ENCODE data around the gene KIAA1191. TPM values are rescaled to one million over a fixed set of nuclear protein-coding genes. Genes with fewer than 3 reads are reported as not detected.
"Not testable (repeated sequence)": the region's sequence is repeated elsewhere in the genome, so short reads cannot be mapped to it uniquely, and the experiment has no call there.

The KIAA1191 gene
- total and polyA plus RNA-seq, 2 experiments from 2014 or later, result 98.3 to 110 TPM

DNA sequence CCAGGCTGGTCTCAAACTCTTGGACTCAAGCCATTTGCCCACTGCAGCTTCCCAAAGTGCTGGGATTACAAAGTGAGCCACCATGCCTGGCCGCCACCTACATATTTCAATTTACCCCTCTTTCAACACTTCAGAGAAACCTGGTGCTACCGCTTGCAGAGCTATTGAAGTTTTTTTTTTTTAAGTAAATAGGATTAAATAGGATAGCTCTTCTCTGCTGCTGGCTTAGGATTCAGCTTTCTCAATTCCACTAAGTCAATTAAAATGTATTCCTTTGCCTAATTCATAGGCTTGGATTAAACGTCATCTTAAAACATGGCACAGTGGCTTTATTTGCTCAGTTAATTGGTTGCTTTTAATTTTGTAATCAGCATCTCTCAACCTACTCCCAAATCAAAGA is 41.0 kb downstream of the KIAA1191 start:
- Histone ChIP-seq H3K4me2 (no peak overlapping the region), H2AFZ (no peak overlapping the region), H3K79me2 (no peaks in the 10 kb centered on the region), H3K36me3 (replicated peaks; ENCODE audit: insufficient read depth, low read depth) (no peaks in the 10 kb centered on the region), H4K20me1 (ENCODE audit: insufficient read depth, poor library complexity, severe bottlenecking) (no peaks in the 10 kb centered on the region), H3K27me3 (no peaks in the 10 kb centered on the region), H3K27ac (no peak overlapping the region), H3K9me2 (replicated peaks; ENCODE audit: insufficient read depth) (no peaks in the 10 kb centered on the region), H3K9me3 (ENCODE audit: low read depth) (no peaks in the 10 kb centered on the region), H3K4me3 (no peak overlapping the region), H3K4me1 (ENCODE audit: insufficient read depth) (no peaks in the 10 kb centered on the region)
- DNase-seq (ENCODE audit: low spot score), result no peak
- WGBS (ENCODE audit: low lambda C conversion rate, missing lambda C conversion rate), result 91% methylated on average over 3 of the region's 3 CpGs
- TF ChIP-seq, protein P1, sequence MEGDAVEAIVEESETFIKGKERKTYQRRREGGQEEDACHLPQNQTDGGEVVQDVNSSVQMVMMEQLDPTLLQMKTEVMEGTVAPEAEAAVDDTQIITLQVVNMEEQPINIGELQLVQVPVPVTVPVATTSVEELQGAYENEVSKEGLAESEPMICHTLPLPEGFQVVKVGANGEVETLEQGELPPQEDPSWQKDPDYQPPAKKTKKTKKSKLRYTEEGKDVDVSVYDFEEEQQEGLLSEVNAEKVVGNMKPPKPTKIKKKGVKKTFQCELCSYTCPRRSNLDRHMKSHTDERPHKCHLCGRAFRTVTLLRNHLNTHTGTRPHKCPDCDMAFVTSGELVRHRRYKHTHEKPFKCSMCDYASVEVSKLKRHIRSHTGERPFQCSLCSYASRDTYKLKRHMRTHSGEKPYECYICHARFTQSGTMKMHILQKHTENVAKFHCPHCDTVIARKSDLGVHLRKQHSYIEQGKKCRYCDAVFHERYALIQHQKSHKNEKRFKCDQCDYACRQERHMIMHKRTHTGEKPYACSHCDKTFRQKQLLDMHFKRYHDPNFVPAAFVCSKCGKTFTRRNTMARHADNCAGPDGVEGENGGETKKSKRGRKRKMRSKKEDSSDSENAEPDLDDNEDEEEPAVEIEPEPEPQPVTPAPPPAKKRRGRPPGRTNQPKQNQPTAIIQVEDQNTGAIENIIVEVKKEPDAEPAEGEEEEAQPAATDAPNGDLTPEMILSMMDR (IDR thresholded peaks at IDR 0.05; ENCODE audit: poor library complexity), result no peak
- TF ChIP-seq EZH2 (IDR thresholded peaks at IDR 0.05; ENCODE audit: borderline replicate concordance) (no peak), EZH2phosphoT487 (IDR thresholded peaks at IDR 0.05; ENCODE audit: low read depth, severe bottlenecking, unreplicated experiment) (no peak)

- H3K4me2 ChIP-seq, result no peak overlapping the region
- no peak overlapping the region for H3K27ac ChIP-seq
- no peaks in the 10 kb centered on the region for H4K20me1 ChIP-seq (ENCODE audit: insufficient read depth, poor library complexity, severe bottlenecking)
- H3K36me3 ChIP-seq (replicated peaks; ENCODE audit: insufficient read depth, low read depth), result no peaks in the 10 kb centered on the region
- no peaks in the 10 kb centered on the region for H3K4me1 ChIP-seq (ENCODE audit: insufficient read depth)
- H3K79me2 ChIP-seq, result no peaks in the 10 kb centered on the region
- 89% methylated on average over 9 of the region's 9 CpGs for WGBS (ENCODE audit: low lambda C conversion rate, missing lambda C conversion rate)
- DNase-seq (ENCODE audit: low spot score), result no peak
- no peaks in the 10 kb centered on the region for H3K9me2 ChIP-seq (replicated peaks; ENCODE audit: insufficient read depth)
- TF ChIP-seq EZH2phosphoT487 (IDR thresholded peaks at IDR 0.05; ENCODE audit: low read depth, severe bottlenecking, unreplicated experiment) (no peak), EZH2 (IDR thresholded peaks at IDR 0.05; ENCODE audit: borderline replicate concordance) (no peak)
- TF ChIP-seq, protein P1 (IDR thresholded peaks at IDR 0.05; ENCODE audit: poor library complexity), result peak; percentile 28
- H3K9me3 ChIP-seq (ENCODE audit: low read depth), result no peaks in the 10 kb centered on the region
- H2AFZ ChIP-seq, result no peak overlapping the region
- no peak overlapping the region for H3K4me3 ChIP-seq
- H3K27me3 ChIP-seq, result no peaks in the 10 kb centered on the region
Measured at GRCh38 chr5:176319827-176320554, 41.6 kb downstream of the KIAA1191 start.

- no peak for DNase-seq (ENCODE audit: low spot score)
- TF ChIP-seq, protein P1 (IDR thresholded peaks at IDR 0.05; ENCODE audit: poor library complexity), result no peak
- TF ChIP-seq EZH2phosphoT487 (IDR thresholded peaks at IDR 0.05; ENCODE audit: low read depth, severe bottlenecking, unreplicated experiment) (no peak), EZH2 (IDR thresholded peaks at IDR 0.05; ENCODE audit: borderline replicate concordance) (no peak)
- Histone ChIP-seq H3K4me1 (ENCODE audit: insufficient read depth) (no peaks in the 10 kb centered on the region), H3K27ac (no peak overlapping the region), H3K36me3 (replicated peaks; ENCODE audit: insufficient read depth, low read depth) (no peaks in the 10 kb centered on the region), H3K4me3 (no peak overlapping the region), H2AFZ (no peak overlapping the region), H4K20me1 (ENCODE audit: insufficient read depth, poor library complexity, severe bottlenecking) (no peaks in the 10 kb centered on the region), H3K27me3 (no peaks in the 10 kb centered on the region), H3K79me2 (no peaks in the 10 kb centered on the region), H3K9me3 (ENCODE audit: low read depth) (no peaks in the 10 kb centered on the region), H3K9me2 (replicated peaks; ENCODE audit: insufficient read depth) (no peaks in the 10 kb centered on the region), H3K4me2 (no peak overlapping the region)
- WGBS (ENCODE audit: low lambda C conversion rate, missing lambda C conversion rate), result 93% methylated on average over 7 of the region's 7 CpGs
Measured at GRCh38 chr5:176317534-176318374, 43.8 kb downstream of the KIAA1191 start.

GRCh38 chr5:176305356-176305755 is 56.2 kb downstream of the KIAA1191 start:
- WGBS (ENCODE audit: low lambda C conversion rate, missing lambda C conversion rate), result no CpG with 5 or more reads among the region's 31 CpGs
- not testable (repeated sequence) for H2AFZ ChIP-seq; DNase-seq (ENCODE audit: low spot score); H3K4me3 ChIP-seq; H3K79me2 ChIP-seq; H3K27me3 ChIP-seq; H4K20me1 ChIP-seq (ENCODE audit: insufficient read depth, poor library complexity, severe bottlenecking); H3K9me3 ChIP-seq (ENCODE audit: low read depth); H3K4me2 ChIP-seq; H3K9me2 ChIP-seq (replicated peaks; ENCODE audit: insufficient read depth); H3K4me1 ChIP-seq (ENCODE audit: insufficient read depth); H3K27ac ChIP-seq; H3K36me3 ChIP-seq (replicated peaks; ENCODE audit: insufficient read depth, low read depth)
